Heart left ventricle (tissue), 16 donors: ENCODE measurements around the gene XPNPEP1. TPM values are rescaled to one million over a fixed set of nuclear protein-coding genes. Genes with fewer than 3 reads are reported as not detected.

Source experiments
- ATAC-seq, 4 donors: fragments of 200-7000 bp; cut with Tn5 transposase; one replicate each; pipeline ENCODE4 v1.9.1; 2020 to 2022; ENCODE audit warnings: moderate library complexity in 4 of 4, mild to moderate bottlenecking in 3 of 4, moderate number of reproducible peaks in 1 of 4
- DNase-seq, 5 donors: peaks; one replicate each; pipeline ENCODE4 v3.0.0-alpha.2; 2020
- H3K27ac ChIP-seq, 12 donors: fragments of 200-600 bp; sonication (generic) in 4 of 12; one replicate each; pipeline versions ENCODE4 v1.5.0 to v1.8.0; 2016 to 2022; ENCODE audit warnings: mild to moderate bottlenecking in 2 of 12
- H3K27me3 ChIP-seq, 9 donors: fragments of 200-600 bp; sonication (generic) in 2 of 9; one replicate each; pipeline versions ENCODE4 v1.5.1 to v1.8.0; 2016 to 2022; ENCODE audit warnings: mild to moderate bottlenecking in 3 of 9
- H3K36me3 ChIP-seq, 9 donors: fragments of 200-600 bp; sonication (generic) in 2 of 9; one replicate each; pipeline versions ENCODE4 v1.5.0 to v1.8.0; 2018 to 2022; ENCODE audit warnings: mild to moderate bottlenecking in 2 of 9
- H3K4me1 ChIP-seq, 12 donors: fragments of 200-600 bp; sonication (generic) in 4 of 12; one replicate each; pipeline versions ENCODE4 v1.5.0 to v1.8.0; 2016 to 2022; ENCODE audit warnings: mild to moderate bottlenecking in 3 of 12
- H3K4me3 ChIP-seq, 12 donors: fragments of 200-600 bp; sonication (generic) in 4 of 12; one replicate each; pipeline versions ENCODE4 v1.5.0 to v1.8.0; 2017 to 2022; ENCODE audit warnings: mild to moderate bottlenecking in 9 of 12, moderate library complexity in 4 of 12
- H3K9me3 ChIP-seq, 12 donors: fragments of 200-600 bp; sonication (generic) in 4 of 12; one replicate each; pipeline versions ENCODE4 v1.5.0 to v1.8.0; 2016 to 2022; ENCODE audit warnings: mild to moderate bottlenecking in 1 of 12
- CTCF ChIP-seq, 12 donors: fragments of 200-600 bp; sonication (generic) in 4 of 12; IDR thresholded peaks; one replicate each; pipeline versions ENCODE4 v1.5.0 to v1.8.0; 2018 to 2022; ENCODE audit warnings: antibody characterized with exemption in 12 of 12, mild to moderate bottlenecking in 5 of 12
- POLR2A ChIP-seq, 2 donors: fragments of 450-650 bp; IDR thresholded peaks; one replicate each; pipeline ENCODE4 v1.6.1; 2017; ENCODE audit warnings: antibody characterized with exemption in 2 of 2, mild to moderate bottlenecking in 2 of 2, moderate library complexity in 2 of 2
- WGBS, 4 donors: extraction: QIAGEN DNeasy Blood & Tissue Kit in 2 of 4; methylation state at CpG; one replicate each; pipeline versions ENCODE4 v1.1.5 to v1.1.7; 2013 to 2018; 5-methylcytosine and 5-hydroxymethylcytosine counted together
- intact Hi-C, 10 donors: fragments of 100-400 bp; cut with DNase I; formaldehyde crosslinking; loops; one replicate each; pipeline versions ENCODE4 v1.11.1 to v1.14.2; 2022
- polyA plus RNA-seq, 2 donors: library from polyadenylated mRNA; stranded (reverse); fragments of 200-250 nt; gene quantifications; one replicate each; pipeline ENCODE4 v1.2.3, GENCODE V29; 2013
- total RNA-seq, 9 donors: library from RNA; depleted of rRNA in 2 of 9; stranded (reverse); fragments of >200 nt in 2 of 9; fragmentation: NEBNext Ultra II Directional in 3 of 9; extraction: Animal tissue kit (Norgen Biotek cat#: 25700) in 3 of 9; gene quantifications; one replicate each; pipeline versions ENCODE4 v1.1.0 to v1.2.4, GENCODE V29; 2016 to 2023
- donor health status: ischemic (EF 13 %, LVEDD 7.1; RV severe dilation, severe dysfunction).
- donor health status: healthy with polysubstance abuse.
- donor health status: DM: no; HTN: yes; CAD: no.
- donor health status: DM: no; HTN: no; CAD: no.
- donor health status: ischemic (EF 25% LVEDD 6.9; RV normal size, moderate dysfunction).
- donor health status: ischemic (EF 25% LVEDD 5.7; RV mildly dilated, moderate dysfunction).
- donor health status: healthy.
- donor health status: DM: yes; HTN: yes; CAD: no.
- donor health status: ischemic (EF 35%, LVEDD 5.7; RV mildly dilated, moderate dysfunction).
- donor health status: nonischemic (EF 11% LVEDD 7.7; RV severe dilation, severe dysfunction).
- donor health status: DM: yes; HTN: yes; CAD: no.
- donor health status: PGD.
- donor health status: ischemic (EF 29% LVEDD 5.4; RV normal size, mild dysfunction).
- donor health status: nonischemic (EF 23%, LVEDD 6.1; RV moderate dilation, normal function).

Gene XPNPEP1
- total and polyA plus RNA-seq, 11 donors: 14.5 to 77.0 (median 46.2) TPM

GRCh38 chr10:109902992-109903947 lies 20.0 kb downstream of the XPNPEP1 start:
- peaks cover 0 to 52% (median 26%) of the 10 kb centered on the region in 9 donors for H3K36me3 ChIP-seq

GRCh38 chr10:109899356-109900331 lies 23.7 kb downstream of the XPNPEP1 start:
- H3K4me1 ChIP-seq: peaks cover 19 to 93% (median 70%) of the 10 kb centered on the region in 12 donors
- H3K36me3 ChIP-seq: peaks cover 0 to 25% (median 0%) of the 10 kb centered on the region in 9 donors
- no peak overlapping the region for H3K4me3 ChIP-seq
- DNase-seq (peak in 1 of 5 donors; percentile 32), ATAC-seq (peak in 3 of 4 donors; percentile 6 to 39 (median 29))
- intact Hi-C loops: loop anchor here in 5 of 10 donors (5.0 to 10.0 kb wide), 6 partner anchors 33 to 325 kb away; partner anchors contain the start of gene ADD3 (in 3 of the 5)
- H3K27ac ChIP-seq: peak overlapping the region; percentile 31 to 91 (median 79)
- H3K27me3 ChIP-seq: no peaks in the 10 kb centered on the region
- no peak for TF ChIP-seq POLR2A (IDR thresholded peaks at IDR 0.05)
- TF ChIP-seq CTCF (IDR thresholded peaks at IDR 0.05): no peak
- 68 to 80% (median 73%) methylated on average over 9 of the region's 9 CpGs for WGBS, 4 donors
- no peaks in the 10 kb centered on the region for H3K9me3 ChIP-seq

More at GRCh38 chr10:109902992-109903947, 20.0 kb downstream of the XPNPEP1 start:
- Histone ChIP-seq H3K27ac (peak overlapping the region; percentile 35 to 83 (median 64)), H3K27me3 (no peaks in the 10 kb centered on the region), H3K4me3 (peak overlapping the region in 2 of 12 donors; percentile 2 to 18), H3K9me3 (no peaks in the 10 kb centered on the region), H3K4me1 (peaks cover 11 to 71% (median 44%) of the 10 kb centered on the region in 12 donors)
- 54 to 69% (median 57%) methylated on average over 7 of the region's 7 CpGs for WGBS, 4 donors
- ATAC-seq (peak; percentile 7 to 36 (median 18)), DNase-seq (no peak)
- TF ChIP-seq CTCF (IDR thresholded peaks at IDR 0.05) (no peak), POLR2A (IDR thresholded peaks at IDR 0.05) (no peak)
- intact Hi-C loops: loop anchor here in 2 of 10 donors (5.0 kb wide), 1 partner anchor 104 kb away; the partner anchor contains the start of gene ADD3 (in 2 of the 2)

- peak overlapping the region; percentile 31 to 91 (median 79) for H3K27ac ChIP-seq
- WGBS, 4 donors: 34 to 42% (median 38%) methylated on average over 5 of the region's 5 CpGs
- H3K9me3 ChIP-seq: no peaks in the 10 kb centered on the region
- H3K36me3 ChIP-seq: peaks cover 0 to 21% (median 0%) of the 10 kb centered on the region in 9 donors
- intact Hi-C loops: loop anchor here in 3 of 10 donors (5.0 to 10.0 kb wide), 5 partner anchors 33 to 326 kb away; partner anchors contain the start of gene ADD3 (in 1 of the 3)
- peaks cover 24 to 95% (median 77%) of the 10 kb centered on the region in 12 donors for H3K4me1 ChIP-seq
- no peak overlapping the region for H3K4me3 ChIP-seq
- TF ChIP-seq CTCF (IDR thresholded peaks at IDR 0.05) (no peak), POLR2A (IDR thresholded peaks at IDR 0.05) (no peak)
- H3K27me3 ChIP-seq: no peaks in the 10 kb centered on the region
- ATAC-seq (peak; percentile 9 to 62 (median 46)), DNase-seq (peak in 4 of 5 donors; percentile 64 to 76 (median 64))
These were observed 24.5 kb downstream of the XPNPEP1 start for GRCh38 chr10:109898666-109899355.
